ENCODE data around the gene WDFY4.
"Not testable (repeated sequence)": the region's sequence is repeated elsewhere in the genome, so short reads cannot be mapped to it uniquely, and the experiment has no call there.

WDFY4 gene

GRCh38 chr10:48684792-48685623 lies at the start of gene WDFY4:
WDFY4 (plus strand) TSS chr10:48684873; CDS start chr10:48709733, 24,860 bp downstream.
- no peak for DNase-seq (ENCODE audit: low read depth in 1 of 2, low spot score in 1 of 2)

GRCh38 chr10:48634984-48635557 lies 49.6 kb upstream of the WDFY4 start:
- DNase-seq (ENCODE audit: low read depth in 1 of 2, low spot score in 1 of 2) = no peak

GRCh38 chr10:48636231-48636630 lies 48.4 kb upstream of the WDFY4 start:
- DNase-seq (ENCODE audit: low read depth in 1 of 2, low spot score in 1 of 2) = no peak

- no peak for DNase-seq (ENCODE audit: low read depth in 1 of 2, low spot score in 1 of 2)
Measured at GRCh38 chr10:48636901-48637300, 47.8 kb upstream of the WDFY4 start.

- no peak for DNase-seq (ENCODE audit: low read depth in 1 of 2, low spot score in 1 of 2)
Measured at GRCh38 chr10:48638158-48638557, 46.5 kb upstream of the WDFY4 start.

GRCh38 chr10:48638739-48639527 lies 45.7 kb upstream of the WDFY4 start:
- DNase-seq (ENCODE audit: low read depth in 1 of 2, low spot score in 1 of 2) = no peak

GRCh38 chr10:48639632-48640031 lies 45.0 kb upstream of the WDFY4 start:
- DNase-seq (ENCODE audit: low read depth in 1 of 2, low spot score in 1 of 2) = no peak

- no peak for DNase-seq (ENCODE audit: low read depth in 1 of 2, low spot score in 1 of 2)
Measured at GRCh38 chr10:48640326-48640725, 44.3 kb upstream of the WDFY4 start.

- DNase-seq (ENCODE audit: low read depth in 1 of 2, low spot score in 1 of 2) = not testable (repeated sequence)
Measured at GRCh38 chr10:48641099-48641690, 43.5 kb upstream of the WDFY4 start.

- no peak for DNase-seq (ENCODE audit: low read depth in 1 of 2, low spot score in 1 of 2)
Measured at GRCh38 chr10:48645600-48645999, 39.1 kb upstream of the WDFY4 start.

GRCh38 chr10:48647073-48647472 lies 37.6 kb upstream of the WDFY4 start:
- DNase-seq (ENCODE audit: low read depth in 1 of 2, low spot score in 1 of 2) = not testable (repeated sequence)

GRCh38 chr10:48648172-48648942 lies 36.3 kb upstream of the WDFY4 start:
- no peak for DNase-seq (ENCODE audit: low read depth in 1 of 2, low spot score in 1 of 2)

GRCh38 chr10:48649349-48649944 lies 35.2 kb upstream of the WDFY4 start:
- DNase-seq (ENCODE audit: low read depth in 1 of 2, low spot score in 1 of 2) = no peak

- no peak for DNase-seq (ENCODE audit: low read depth in 1 of 2, low spot score in 1 of 2)
Measured at GRCh38 chr10:48651293-48651692, 33.4 kb upstream of the WDFY4 start.

- DNase-seq (ENCODE audit: low read depth in 1 of 2, low spot score in 1 of 2) = no peak
Measured at GRCh38 chr10:48651839-48652238, 32.8 kb upstream of the WDFY4 start.

- no peak for DNase-seq (ENCODE audit: low read depth in 1 of 2, low spot score in 1 of 2)
Measured at GRCh38 chr10:48652344-48652743, 32.3 kb upstream of the WDFY4 start.

- DNase-seq (ENCODE audit: low read depth in 1 of 2, low spot score in 1 of 2) = no peak
Measured at GRCh38 chr10:48653347-48653746, 31.3 kb upstream of the WDFY4 start.

GRCh38 chr10:48653944-48654698 lies 30.6 kb upstream of the WDFY4 start:
- DNase-seq (ENCODE audit: low read depth in 1 of 2, low spot score in 1 of 2) = no peak

- no peak for DNase-seq (ENCODE audit: low read depth in 1 of 2, low spot score in 1 of 2)
Measured at GRCh38 chr10:48655411-48656240, 29.0 kb upstream of the WDFY4 start.
